PFSK-1 (cell line): ENCODE results near the gene RWDD4.

Source experiments
- POLR2AphosphoS5 ChIP-seq: IDR thresholded peaks from 2 replicates; pipeline ENCODE4 v1.6.1; 2012; ENCODE audit warnings: low read depth, mild to moderate bottlenecking, control low read depth, low read length, moderate library complexity
- REST ChIP-seq, 2 experiments: IDR thresholded peaks; 2 replicates each; pipeline versions ENCODE4 v1.6.1 to v1.8.0; 2011 to 2012; ENCODE audit warnings: low read depth in 2 of 2, low read length in 2 of 2, control low read depth in 1 of 2, inconsistent platforms in 1 of 2, mild to moderate bottlenecking in 1 of 2, moderate library complexity in 1 of 2; ENCODE audit not compliant: insufficient read depth in 1 of 2
- TAF1 ChIP-seq: IDR thresholded peaks from 2 replicates; pipeline ENCODE4 v1.6.1; 2012; ENCODE audit warnings: low read length, control low read depth, borderline replicate concordance; ENCODE audit not compliant: insufficient read depth

DNA sequence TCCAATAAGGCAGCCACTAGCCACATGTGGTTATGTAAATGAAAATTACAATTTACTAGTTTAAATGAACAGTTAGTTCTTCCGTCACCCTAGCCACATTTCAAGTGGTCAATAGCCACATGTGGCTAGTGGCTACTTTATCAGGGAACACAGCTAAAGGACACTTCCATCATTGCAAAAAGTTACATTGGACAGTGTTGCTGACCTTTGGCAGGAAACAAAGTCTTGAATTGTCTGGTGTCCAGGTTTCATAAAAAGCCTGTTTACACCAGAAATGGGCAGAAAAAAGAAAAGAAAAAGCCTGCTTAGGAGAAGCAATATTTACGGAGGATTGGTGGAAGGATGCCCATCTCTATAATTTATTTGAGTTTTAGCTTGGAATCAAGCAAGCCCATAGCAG is 38.6 kb downstream of the RWDD4 start:
- TF ChIP-seq REST (IDR thresholded peaks at IDR 0.05; ENCODE audit: insufficient read depth in 1 of 2, low read depth in 2 of 2, low read length in 2 of 2) (no peak), POLR2AphosphoS5 (no peak), TAF1 (no peak)
